ENCODE data around the gene UMODL1. TPM values are rescaled to one million over a fixed set of nuclear protein-coding genes. Genes with fewer than 3 reads are reported as not detected.

UMODL1 gene
- total and polyA plus RNA-seq, 2 donors (not counting 3 experiments of a cell fraction or from before 2014, with no cell fraction given), result not detected

DNA sequence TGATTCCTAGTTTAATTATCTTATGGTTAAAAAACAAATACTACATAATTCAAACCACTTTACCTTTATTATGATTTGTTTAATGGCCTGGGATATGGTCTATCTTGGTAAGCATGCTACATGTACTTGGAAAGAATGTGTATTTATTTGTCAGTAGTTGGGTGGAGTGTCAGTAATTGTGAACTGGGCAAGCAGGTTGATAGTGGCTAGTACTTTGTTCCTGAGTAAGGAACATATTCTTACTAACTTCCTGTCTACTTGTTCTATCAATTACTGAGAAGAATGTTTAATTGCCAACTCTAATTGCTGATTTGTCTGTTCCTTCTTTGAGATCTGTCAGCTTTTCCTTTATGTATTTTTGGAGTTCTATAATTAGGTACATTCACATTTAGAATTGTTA, 98.6 kb downstream of the UMODL1 start:
- ChIA-PET CTCF (interaction anchor here (2.5 kb wide), 1 partner anchor 89 kb away, joined by 13 read pairs; no protein-coding TSS in a partner anchor), POLR2A (no interaction called here)
- Histone ChIP-seq H3K27ac (ENCODE audit: insufficient read depth, low read depth, low read length) (no peak overlapping the region), H3K4me2 (ENCODE audit: insufficient read depth, low read length) (no peak overlapping the region), H3K9me1 (replicated peaks; ENCODE audit: control insufficient read depth, extremely low read depth, insufficient read depth, low read length) (no peaks in the 10 kb centered on the region), H3K4me3 (replicated peaks in 1 of 3; ENCODE audit: insufficient read depth in 1 of 3, low read depth in 1 of 3, low read length in 3 of 3) (no peak overlapping the region), H3K79me2 (ENCODE audit: control insufficient read depth, insufficient read depth, low read length) (no peaks in the 10 kb centered on the region), H3K9me3 (replicated peaks; ENCODE audit: control insufficient read depth, insufficient read depth, low read length) (no peaks in the 10 kb centered on the region), H4K20me1 (replicated peaks; ENCODE audit: control insufficient read depth, extremely low read depth, insufficient read depth, low read length) (no peaks in the 10 kb centered on the region), H3K4me1 (ENCODE audit: control insufficient read depth, extremely low read depth, insufficient read depth, low read length) (no peaks in the 10 kb centered on the region), H3K9ac (replicated peaks; ENCODE audit: extremely low read depth, insufficient read depth, low read length) (no peak overlapping the region), H3K27me3 (ENCODE audit: control insufficient read depth in 2 of 2, insufficient read depth in 2 of 2, low read length in 2 of 2) (no peaks in the 10 kb centered on the region), H3K36me3 (ENCODE audit: control insufficient read depth in 2 of 2, extremely low read depth in 1 of 2, insufficient read depth in 2 of 2, low read length in 2 of 2) (no peaks in the 10 kb centered on the region), H2AFZ (ENCODE audit: low read depth, low read length) (no peak overlapping the region)
- dilution Hi-C loops (cut with MboI; ENCODE audit: extremely low pct_ligation_motif_present, low sequenced_read_pairs), result no loop called here
- TF ChIP-seq MYC (IDR thresholded peaks at IDR 0.05; ENCODE audit: low read depth, low read length) (no peak), JUN (IDR thresholded peaks at IDR 0.05; ENCODE audit: borderline replicate concordance, insufficient read depth, insufficient read length, low read depth) (no peak), POLR2AphosphoS5 (IDR thresholded peaks at IDR 0.05; ENCODE audit: insufficient read depth, low read depth, low read length) (no peak), EZH2 (IDR thresholded peaks at IDR 0.05; ENCODE audit: borderline replicate concordance, low read depth, low read length, severe bottlenecking) (no peak), POLR2A (IDR thresholded peaks at IDR 0.05; ENCODE audit: low read depth, low read length) (no peak), FOS (IDR thresholded peaks at IDR 0.05; ENCODE audit: borderline replicate concordance, insufficient read depth, low read length) (no peak), GATA2 (IDR thresholded peaks at IDR 0.05; ENCODE audit: insufficient read depth, insufficient read length, low read depth, low read length) (no peak)
- TF ChIP-seq, protein P1, sequence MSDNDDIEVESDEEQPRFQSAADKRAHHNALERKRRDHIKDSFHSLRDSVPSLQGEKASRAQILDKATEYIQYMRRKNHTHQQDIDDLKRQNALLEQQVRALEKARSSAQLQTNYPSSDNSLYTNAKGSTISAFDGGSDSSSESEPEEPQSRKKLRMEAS (IDR thresholded peaks at IDR 0.05; ENCODE audit: insufficient read depth, insufficient read length), result no peak
- TF ChIP-seq, protein P2, sequence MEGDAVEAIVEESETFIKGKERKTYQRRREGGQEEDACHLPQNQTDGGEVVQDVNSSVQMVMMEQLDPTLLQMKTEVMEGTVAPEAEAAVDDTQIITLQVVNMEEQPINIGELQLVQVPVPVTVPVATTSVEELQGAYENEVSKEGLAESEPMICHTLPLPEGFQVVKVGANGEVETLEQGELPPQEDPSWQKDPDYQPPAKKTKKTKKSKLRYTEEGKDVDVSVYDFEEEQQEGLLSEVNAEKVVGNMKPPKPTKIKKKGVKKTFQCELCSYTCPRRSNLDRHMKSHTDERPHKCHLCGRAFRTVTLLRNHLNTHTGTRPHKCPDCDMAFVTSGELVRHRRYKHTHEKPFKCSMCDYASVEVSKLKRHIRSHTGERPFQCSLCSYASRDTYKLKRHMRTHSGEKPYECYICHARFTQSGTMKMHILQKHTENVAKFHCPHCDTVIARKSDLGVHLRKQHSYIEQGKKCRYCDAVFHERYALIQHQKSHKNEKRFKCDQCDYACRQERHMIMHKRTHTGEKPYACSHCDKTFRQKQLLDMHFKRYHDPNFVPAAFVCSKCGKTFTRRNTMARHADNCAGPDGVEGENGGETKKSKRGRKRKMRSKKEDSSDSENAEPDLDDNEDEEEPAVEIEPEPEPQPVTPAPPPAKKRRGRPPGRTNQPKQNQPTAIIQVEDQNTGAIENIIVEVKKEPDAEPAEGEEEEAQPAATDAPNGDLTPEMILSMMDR (IDR thresholded peaks at IDR 0.05; ENCODE audit: extremely low read depth in 1 of 2, insufficient read depth in 1 of 2, low read depth in 1 of 2, low read length in 2 of 2), result no peak
- no TSS peak for BruUV-seq (replicated peaks)
- FAIRE-seq (no peak), DNase-seq (ENCODE audit: low read depth, low spot score) (no peak)
- intact Hi-C loops (cut with micrococcal nuclease), result no loop called here

Measured in endothelial cell of umbilical vein (primary cell).